T47D (cell line): ENCODE results near the gene MCC.
"Not testable (repeated sequence)": the region's sequence is repeated elsewhere in the genome, so short reads cannot be mapped to it uniquely, and the experiment has no call there.

Source experiments
- DNase-seq, 2 experiments: peaks; one replicate each; pipeline versions ENCODE4 v3.0.0 to v3.0.0-alpha.2; 2011 to 2012; ENCODE audit warnings: low read depth in 1 of 2, low spot score in 1 of 2
- JUND ChIP-seq: IDR thresholded peaks from 2 replicates; pipeline ENCODE4 v1.6.1; 2012; ENCODE audit warnings: low read depth
- in situ Hi-C: cut with HindIII; loops from 2 replicates; pipeline ENCODE4 v1.10.0; 2016; ENCODE audit warnings: low sequenced_read_pairs, low pct_unique_long_range_greater_than_20kb

The MCC gene

DNA sequence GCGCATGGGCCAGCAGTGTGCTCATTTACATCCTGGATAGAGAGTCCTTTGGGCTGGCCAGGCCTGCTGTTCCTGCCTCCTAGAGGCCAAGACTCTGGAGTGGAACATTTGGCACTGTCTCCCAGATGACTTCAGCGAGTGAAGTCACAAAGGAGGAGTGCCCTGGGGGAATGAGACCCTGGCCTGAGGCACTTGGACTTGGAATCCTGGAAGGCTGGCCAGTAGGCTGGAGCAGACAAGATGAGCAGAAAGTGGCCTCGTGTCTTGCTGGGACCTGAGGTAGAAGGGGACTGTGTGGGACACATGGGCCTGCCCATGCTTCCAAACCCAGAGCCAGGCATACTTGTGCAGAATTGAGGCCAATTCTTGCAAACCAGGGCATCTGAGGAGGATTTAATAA is 53.4 kb downstream of the MCC start, which contains the start of gene TSSK1B:
Gene TSSK1B, minus strand, starts transcription at position 101 of the 400 bp plus-strand sequence. CDS start 150 bp downstream, outside the sequence.
- no peak for DNase-seq
- no peak for TF ChIP-seq JUND
- in situ Hi-C loops, result no loop called here

DNA sequence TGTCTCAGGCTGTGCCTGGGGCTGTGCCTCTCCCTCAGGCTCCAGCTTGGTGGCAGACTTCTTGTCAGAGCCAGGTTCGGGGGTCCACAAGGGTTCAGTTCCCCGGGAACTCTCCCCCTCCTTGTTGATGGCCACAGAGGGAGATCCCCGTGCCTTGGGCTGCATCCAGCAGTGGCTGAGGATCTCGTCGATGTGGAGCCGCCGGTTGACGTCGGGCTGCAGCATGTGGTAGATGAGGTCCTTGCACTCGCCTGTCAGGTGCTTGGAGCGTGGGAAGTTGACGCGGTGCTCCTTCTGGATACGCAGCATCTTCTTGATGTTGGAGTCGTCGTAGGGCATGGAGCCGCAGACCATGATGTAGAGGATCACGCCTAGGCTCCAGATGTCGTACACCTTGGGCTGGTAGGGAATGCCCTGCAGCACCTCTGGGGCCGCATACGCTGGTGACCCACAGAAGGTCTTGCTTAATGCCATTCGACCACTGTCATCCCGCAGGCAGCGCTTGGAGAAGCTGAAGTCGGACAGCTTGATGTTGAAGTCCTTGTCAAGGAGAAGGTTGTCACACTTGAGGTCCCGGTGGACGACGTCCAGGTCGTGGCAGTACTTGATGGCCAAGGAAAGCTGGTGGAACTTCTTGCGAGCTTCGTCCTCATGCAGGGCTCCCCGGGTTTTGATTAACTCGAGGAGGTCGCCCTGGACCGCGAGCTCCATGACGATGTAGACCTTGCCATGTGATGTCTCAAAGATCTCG is 54.2 kb downstream of the MCC start:
- in situ Hi-C loops, result no loop called here
- no peak for DNase-seq
- TF ChIP-seq JUND, result no peak

- in situ Hi-C loops, result no loop called here
- TF ChIP-seq JUND, result no peak
- no peak for DNase-seq
Measured at GRCh38 chr5:113433071-113433470, 55.2 kb downstream of the MCC start.

GRCh38 chr5:113427871-113428574 is 60.2 kb downstream of the MCC start:
- DNase-seq, result no peak

GRCh38 chr5:113425909-113426308 is 62.3 kb downstream of the MCC start:
- no peak for TF ChIP-seq JUND
- no peak for DNase-seq
- in situ Hi-C loops, result no loop called here

More at GRCh38 chr5:113427871-113428574, 60.2 kb downstream of the MCC start:
- no peak for TF ChIP-seq JUND
- in situ Hi-C loops, result no loop called here

DNA sequence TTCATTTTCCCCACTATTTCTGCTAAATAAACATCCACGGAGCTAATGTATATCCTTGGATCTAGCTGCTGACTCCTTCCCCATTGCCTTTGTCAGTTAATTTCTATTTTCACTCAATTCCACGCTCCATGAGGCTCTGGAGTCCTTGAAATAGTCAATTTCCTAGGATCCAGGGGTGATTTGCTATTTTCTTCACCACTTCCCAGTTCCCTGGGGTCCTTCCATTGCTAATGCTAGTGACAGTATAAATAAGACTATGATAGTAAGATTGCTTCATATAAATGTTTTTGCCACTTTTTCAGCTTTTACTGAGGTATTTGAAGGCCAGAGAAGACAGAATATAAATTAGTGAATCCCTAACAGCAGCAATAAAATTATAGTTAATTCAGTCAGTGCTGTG is 66.6 kb downstream of the MCC start:
- no peak for DNase-seq
- in situ Hi-C loops, result no loop called here
- no peak for TF ChIP-seq JUND

- TF ChIP-seq JUND, result no peak
- DNase-seq, result no peak
- in situ Hi-C loops, result no loop called here
Measured at GRCh38 chr5:113405530-113405929, 82.7 kb downstream of the MCC start.

- in situ Hi-C loops, result no loop called here
- DNase-seq, result no peak
- TF ChIP-seq JUND, result no peak
Measured at GRCh38 chr5:113404269-113404668, 84.0 kb downstream of the MCC start.

GRCh38 chr5:113397986-113398385 is 90.3 kb downstream of the MCC start:
- DNase-seq, in situ Hi-C loops: not testable (repeated sequence)

GRCh38 chr5:113397046-113397445 is 91.2 kb downstream of the MCC start:
- in situ Hi-C loops, result no loop called here
- no peak for TF ChIP-seq JUND
- peak in 1 of 2 experiments; percentile 30 for DNase-seq

GRCh38 chr5:113394658-113395057 is 93.6 kb downstream of the MCC start:
- in situ Hi-C loops, result no loop called here
- DNase-seq, result no peak
- no peak for TF ChIP-seq JUND

DNA sequence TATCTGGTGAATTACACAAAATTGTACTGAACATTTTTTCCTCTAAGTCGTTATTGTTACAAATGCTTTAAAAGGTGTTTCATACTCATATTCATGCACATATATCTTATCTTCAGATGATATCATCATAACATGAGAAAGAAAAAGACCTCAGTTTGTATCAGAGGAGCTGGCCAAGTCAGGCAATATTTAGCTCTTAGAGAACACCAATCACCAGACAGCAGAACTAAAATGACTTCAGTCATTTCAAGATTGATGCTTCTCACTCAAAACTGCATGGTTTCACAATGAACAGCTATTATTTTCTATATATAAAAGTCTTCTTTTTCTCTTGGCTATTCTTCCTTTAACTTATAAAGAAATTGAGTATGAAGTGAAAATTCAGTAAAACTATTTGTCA is 98.0 kb downstream of the MCC start:
- DNase-seq, result no peak
- no peak for TF ChIP-seq JUND
- in situ Hi-C loops, result no loop called here

- TF ChIP-seq JUND, result no peak
- no peak for DNase-seq
- in situ Hi-C loops, result no loop called here
Measured at GRCh38 chr5:113389116-113389515, 99.1 kb downstream of the MCC start.
